IMR-90 (cell line): ENCODE measurements around the gene BSPRY. TPM values are rescaled to one million over a fixed set of nuclear protein-coding genes. Genes with fewer than 3 reads are reported as not detected.

Experiments used
- ATAC-seq: fragments of 200-7000 bp; cut with Tn5 transposase; 2 replicates; pipeline ENCODE4 v1.9.1; 2020; ENCODE audit warnings: low read depth, mild to moderate bottlenecking, moderate library complexity
- BruUV-seq: library from RNA; stranded (reverse); fragments of 400-500 nt; replicated peaks from 2 replicates; lab custom pipeline; 2021; lab: Mats Ljungman, UMichigan
- CTCF ChIA-PET: fragments of 300-600 bp; formaldehyde crosslinking; extraction: SDS; loops from one replicate; lab custom pipeline; 2021; ENCODE audit warnings: antibody characterized with exemption; lab: Yijun Ruan, JAX
- POLR2A ChIA-PET: fragments of 300-600 bp; sonication (Branson Sonifier 250); formaldehyde crosslinking; loops from one replicate; lab custom pipeline; 2022; ENCODE audit warnings: antibody characterized with exemption; ENCODE audit not compliant: unreplicated experiment; lab: Charles Lee
- DNase-seq: peaks from one replicate; pipeline ENCODE4 v3.0.0; 2013
- H2AFZ ChIP-seq: replicated peaks from 2 replicates; pipeline ENCODE3; 2013; ENCODE audit warnings: low read length, mild to moderate bottlenecking; ENCODE audit not compliant: poor library complexity
- H2AK5ac ChIP-seq: 2 replicates; pipeline ENCODE4 v1.6.1; 2013; ENCODE audit warnings: low read depth, low read length, inconsistent platforms
- H2AK9ac ChIP-seq: replicated peaks from 2 replicates; pipeline ENCODE3; 2013; ENCODE audit warnings: mild to moderate bottlenecking, low read depth, low read length, moderate library complexity; ENCODE audit not compliant: poor library complexity
- H2BK120ac ChIP-seq: 2 replicates; pipeline ENCODE4 v1.6.1; 2013; ENCODE audit warnings: low read depth, low read length, inconsistent platforms
- H2BK15ac ChIP-seq: 3 replicates; pipeline ENCODE4 v1.6.1; 2013; ENCODE audit warnings: low read depth, low read length, inconsistent platforms
- H2BK20ac ChIP-seq: 2 replicates; pipeline ENCODE4 v1.6.1; 2013; ENCODE audit warnings: low read depth, mild to moderate bottlenecking, inconsistent platforms, low read length, moderate library complexity
- H2BK5ac ChIP-seq: 2 replicates; pipeline ENCODE4 v1.6.1; 2013; ENCODE audit warnings: mild to moderate bottlenecking, low read depth, low read length, inconsistent platforms; ENCODE audit not compliant: poor library complexity, severe bottlenecking
- H3K14ac ChIP-seq: replicated peaks from 2 replicates; pipeline ENCODE4 v1.6.1; 2013; ENCODE audit warnings: low read depth, low read length, inconsistent platforms
- H3K18ac ChIP-seq: 2 replicates; pipeline ENCODE4 v1.6.1; 2013; ENCODE audit warnings: low read depth, low read length, control low read depth
- H3K23ac ChIP-seq: 2 replicates; pipeline ENCODE4 v1.6.1; 2013; ENCODE audit warnings: low read depth, low read length, inconsistent platforms
- H3K27ac ChIP-seq: 2 replicates; pipeline ENCODE4 v1.5.1; 2013; ENCODE audit warnings: mild to moderate bottlenecking, control low read depth, low read length; ENCODE audit not compliant: insufficient read depth
- H3K27me3 ChIP-seq: 2 replicates; pipeline ENCODE4 v1.6.1; 2013; ENCODE audit warnings: low read length; ENCODE audit not compliant: control insufficient read depth, insufficient read depth
- H3K36me3 ChIP-seq: 2 replicates; pipeline ENCODE4 v1.6.1; 2013; ENCODE audit warnings: low read length, mixed read lengths; ENCODE audit not compliant: control insufficient read depth, insufficient read depth
- H3K4ac ChIP-seq: 2 replicates; pipeline ENCODE4 v1.6.1; 2013; ENCODE audit warnings: low read depth, low read length, inconsistent platforms
- H3K4me1 ChIP-seq: 2 replicates; pipeline ENCODE4 v1.6.1; 2013; ENCODE audit warnings: low read length, mixed read lengths; ENCODE audit not compliant: control insufficient read depth, insufficient read depth
- H3K4me2 ChIP-seq: 2 replicates; pipeline ENCODE4 v1.6.1; 2013; ENCODE audit warnings: low read depth, mild to moderate bottlenecking, control low read depth, low read length, moderate library complexity
- H3K4me3 ChIP-seq: 2 replicates; pipeline ENCODE4 v1.5.1; 2013; ENCODE audit warnings: low read depth, mild to moderate bottlenecking, control low read depth, low read length, moderate library complexity; ENCODE audit not compliant: insufficient read depth
- H3K56ac ChIP-seq: 2 replicates; pipeline ENCODE4 v1.6.1; 2013; ENCODE audit warnings: low read length, inconsistent platforms; ENCODE audit not compliant: insufficient read depth; ENCODE audit errors: extremely low read depth
- H3K79me1 ChIP-seq, 2 experiments: 2 replicates each; pipeline ENCODE4 v1.6.1; 2013; ENCODE audit warnings: low read length in 2 of 2, inconsistent platforms in 1 of 2, low read depth in 1 of 2
- H3K9ac ChIP-seq: 2 replicates; pipeline ENCODE4 v1.6.1; 2013; ENCODE audit warnings: low read depth, low read length, control low read depth
- H3K9me1 ChIP-seq: 2 replicates; pipeline ENCODE4 v1.6.1; 2013; ENCODE audit warnings: low read length, inconsistent platforms; ENCODE audit not compliant: insufficient read depth
- H3K9me3 ChIP-seq: 2 replicates; pipeline ENCODE4 v1.6.1; 2013; ENCODE audit warnings: low read length; ENCODE audit not compliant: control insufficient read depth, insufficient read depth
- H4K20me1 ChIP-seq: 2 replicates; pipeline ENCODE4 v1.6.1; 2013; ENCODE audit warnings: low read length, inconsistent platforms; ENCODE audit not compliant: insufficient read depth
- H4K5ac ChIP-seq: 2 replicates; pipeline ENCODE4 v1.6.1; 2013; ENCODE audit warnings: mild to moderate bottlenecking, low read depth, low read length, control low read depth
- H4K8ac ChIP-seq, 2 experiments: 2 replicates each; pipeline ENCODE4 v1.6.1; 2013; ENCODE audit warnings: low read depth in 2 of 2, low read length in 2 of 2, control low read depth in 1 of 2, inconsistent platforms in 1 of 2
- H4K91ac ChIP-seq: 2 replicates; pipeline ENCODE4 v1.6.1; 2013; ENCODE audit warnings: low read depth, low read length, inconsistent platforms; ENCODE audit not compliant: insufficient read depth
- BHLHE40 ChIP-seq: fragments of 150-350 bp; IDR thresholded peaks from 2 replicates; pipeline ENCODE4 v1.6.1; 2016; ENCODE audit warnings: mild to moderate bottlenecking, low read depth, low read length
- CTCF ChIP-seq: conservative IDR thresholded peaks from 2 replicates; pipeline ENCODE4 v1.5.1; 2012; ENCODE audit warnings: mild to moderate bottlenecking, low read depth, low read length, improper control_type of control experiment
- MAFK ChIP-seq: IDR thresholded peaks from 2 replicates; pipeline ENCODE4 v1.6.1; 2012; ENCODE audit warnings: low read depth, low read length, improper control_type of control experiment
- NFE2L2 ChIP-seq: fragments of 150-350 bp; IDR thresholded peaks from 2 replicates; pipeline ENCODE4 v1.6.1; 2016; ENCODE audit warnings: low read depth, mild to moderate bottlenecking, low read length
- WGBS, 2 experiments: methylation state at CpG; one replicate each; pipeline versions ENCODE4 v1.1.5 to v1.1.7; 2013; ENCODE audit warnings: missing lambda C conversion rate in 2 of 2; ENCODE audit not compliant: insufficient read length in 1 of 2; ENCODE audit errors: extremely low coverage in 2 of 2; 5-methylcytosine and 5-hydroxymethylcytosine counted together
- dilution Hi-C: fragments of 300-500 bp; cut with HindIII; formaldehyde crosslinking; loops from one replicate; pipeline ENCODE4 v1.14.3; 2018; ENCODE audit warnings: low sequenced_read_pairs; ENCODE audit not compliant: unreplicated experiment
- in situ Hi-C: fragments of 300-500 bp; cut with MboI; formaldehyde crosslinking; loops from 3 replicates; pipeline ENCODE4 v1.14.3; 2019; ENCODE audit warnings: low sequenced_read_pairs, inconsistent platforms, mixed read lengths
- intact Hi-C: fragments of 100-400 bp; cut with micrococcal nuclease; formaldehyde crosslinking; loops from 2 replicates; pipeline ENCODE4 v1.10.0; 2022
- polyA plus RNA-seq, 3 experiments: library from polyadenylated mRNA; depleted of rRNA; stranded (reverse); fragments of >200 nt; gene quantifications; 2 replicates each; pipeline ENCODE4 v1.2.3, GENCODE V29; 2012; ENCODE audit warnings: low replicate concordance in 1 of 3
- total RNA-seq: library from RNA; depleted of rRNA; stranded (reverse); fragments of >200 nt; gene quantifications from 2 replicates; pipeline ENCODE4 v1.2.3, GENCODE V29; 2012

Gene BSPRY
- total and polyA plus RNA-seq, 2 of the 4 experiments (the other 2 are of a cell fraction) = not detected

GRCh38 chr9:113301548-113301947 lies 47.8 kb upstream of the BSPRY start:
- Histone ChIP-seq H3K18ac (no peak overlapping the region), H3K4me2 (no peak overlapping the region), H3K56ac (no peak overlapping the region), H3K27me3 (peaks cover 35% of the 10 kb centered on the region), H2BK5ac (no peak overlapping the region), H3K9me3 (no peaks in the 10 kb centered on the region), H3K9me1 (no peaks in the 10 kb centered on the region), H4K20me1 (no peaks in the 10 kb centered on the region), H2AK9ac (no peak overlapping the region), H3K9ac (no peak overlapping the region), H2BK120ac (no peak overlapping the region), H4K5ac (no peak overlapping the region), H3K27ac (no peak overlapping the region), H2BK15ac (no peak overlapping the region), H2AFZ (no peak overlapping the region), H3K23ac (no peak overlapping the region), H3K4me1 (no peaks in the 10 kb centered on the region), H2AK5ac (no peak overlapping the region), H3K14ac (no peak overlapping the region), H3K79me1 (no peaks in the 10 kb centered on the region), H2BK20ac (no peak overlapping the region), H3K4ac (no peak overlapping the region), H3K4me3 (no peak overlapping the region), H3K36me3 (no peaks in the 10 kb centered on the region), H4K8ac (no peak overlapping the region), H4K91ac (no peak overlapping the region)
- intact Hi-C loops = no loop called here
- TF ChIP-seq BHLHE40 (no peak), NFE2L2 (no peak), MAFK (no peak), CTCF (no peak)
- BruUV-seq = no TSS peak
- WGBS, 2 experiments = 60% methylated on average over 1 of the region's 8 CpGs; no CpG with 5 or more reads in 1 of the 2 experiments
- in situ Hi-C loops = loop anchor here (10.0 kb wide), 1 partner anchor 353 kb away; no protein-coding TSS in a partner anchor
- CTCF ChIA-PET = no interaction called here
- DNase-seq (no peak), ATAC-seq (no peak)
- dilution Hi-C loops = no loop called here
- POLR2A ChIA-PET = no interaction called here
